DMS114 treated with DMSO at 0.1 percent for 48 hours (cell line): ENCODE data around the gene CAPZA2.
A peak's percentile ranks its signal among the peaks of the same experiment; 100 is the strongest.
"Not testable (repeated sequence)": the region's sequence is repeated elsewhere in the genome, so short reads cannot be mapped to it uniquely, and the experiment has no call there.

ENCODE experiments used
- DNase-seq: peaks from one replicate; lab custom pipeline; 2025; ENCODE audit not compliant: unreplicated experiment; lab: John Stamatoyannopoulos, UW

The CAPZA2 gene

GRCh38 chr7:116953372-116953905 lies 91.1 kb downstream of the CAPZA2 start, which contains the start of gene ST7:
Gene ST7 (plus strand): TSS chr7:116953501. CDS start chr7:116953541, 40 bp downstream.
- peak; percentile 35 for DNase-seq

GRCh38 chr7:116953906-116954838 lies 91.8 kb downstream of the CAPZA2 start:
- peak; percentile 70 for DNase-seq

- DNase-seq = no peak
These were observed 93.0 kb downstream of the CAPZA2 start for GRCh38 chr7:116955340-116955739.

- DNase-seq = no peak
These were observed 93.6 kb downstream of the CAPZA2 start for GRCh38 chr7:116955801-116956476.

- no peak for DNase-seq
These were observed 94.1 kb downstream of the CAPZA2 start for GRCh38 chr7:116956477-116956804.

GRCh38 chr7:116957874-116958273 lies 95.5 kb downstream of the CAPZA2 start:
- DNase-seq = no peak

- DNase-seq = not testable (repeated sequence)
These were observed 99.7 kb downstream of the CAPZA2 start for GRCh38 chr7:116961966-116962673.

GRCh38 chr7:116963234-116963633 lies 100.8 kb downstream of the CAPZA2 start:
- no peak for DNase-seq

- no peak for DNase-seq
These were observed 104.2 kb downstream of the CAPZA2 start for GRCh38 chr7:116966601-116967000.

- DNase-seq = no peak
These were observed 105.0 kb downstream of the CAPZA2 start for GRCh38 chr7:116967254-116967922.

GRCh38 chr7:116967983-116968382 lies 105.6 kb downstream of the CAPZA2 start:
- DNase-seq = no peak

- no peak for DNase-seq
These were observed 106.2 kb downstream of the CAPZA2 start for GRCh38 chr7:116968631-116969030.

GRCh38 chr7:116969371-116969902 lies 107.0 kb downstream of the CAPZA2 start:
- DNase-seq = no peak

GRCh38 chr7:116970238-116970910 lies 108.0 kb downstream of the CAPZA2 start:
- no peak for DNase-seq

GRCh38 chr7:116971153-116971552 lies 108.8 kb downstream of the CAPZA2 start:
- DNase-seq = not testable (repeated sequence)
